HCT116 (cell line): ENCODE data around the gene BEND7. TPM values are rescaled to one million over a fixed set of nuclear protein-coding genes. Genes with fewer than 3 reads are reported as not detected.

ENCODE experiments used
- ATAC-seq: fragments of 200-7000 bp; cut with Tn5 transposase; 2 replicates; pipeline ENCODE4 v1.9.1; 2020; ENCODE audit warnings: mild to moderate bottlenecking, moderate library complexity
- BruUV-seq: library from RNA; stranded (reverse); fragments of 400-500 nt; replicated peaks from 2 replicates; lab custom pipeline; 2021; lab: Mats Ljungman, UMichigan
- CTCF ChIA-PET: fragments of 300-600 bp; sonication (Branson Sonifier 250); formaldehyde crosslinking; loops from one replicate; lab custom pipeline; 2021; ENCODE audit warnings: antibody characterized with exemption; lab: Charles Lee
- POLR2A ChIA-PET: fragments of 300-600, 350-600 bp; sonication (Branson Sonifier 250); formaldehyde crosslinking; loops from one replicate; lab custom pipeline; 2021; ENCODE audit warnings: antibody characterized with exemption; lab: Charles Lee
- RAD21 ChIA-PET, 2 experiments: fragments of 300-600 bp; sonication (Branson Sonifier 250); formaldehyde crosslinking; loops; one replicate each; lab custom pipeline; 2023; ENCODE audit warnings: low total read pairs in 2 of 2; ENCODE audit not compliant: uncharacterized antibody in 2 of 2, unreplicated experiment in 2 of 2, low non-redundant PET in 1 of 2; lab: Charles Lee
- DNase-seq: peaks from one replicate; pipeline ENCODE4 v3.0.0-alpha.2; 2010; ENCODE audit warnings: low read depth, low spot score
- H2AFZ ChIP-seq: fragments of 200-600 bp; shearing (Covaris generic), sonication (generic); 2 replicates; pipeline ENCODE4 v1.6.1; 2017; ENCODE audit warnings: low read depth, mixed run types, mixed read lengths, antibody characterized with exemption, low read length; ENCODE audit not compliant: poor library complexity, severe bottlenecking
- H3K27ac ChIP-seq: 2 replicates; pipeline ENCODE4 v1.5.1; 2012; ENCODE audit warnings: low read depth, low read length
- H3K27me3 ChIP-seq: fragments of 200-600 bp; sonication (generic); 2 replicates; pipeline ENCODE4 v1.6.1; 2016; ENCODE audit warnings: mixed run types, low read length, mixed read lengths; ENCODE audit not compliant: insufficient read depth
- H3K36me3 ChIP-seq, 2 experiments: fragments of 200-500 bp in 1 of 2; fragments of 200-600 bp in 1 of 2; sonication (Bioruptor generic) in 1 of 2; sonication (generic) in 1 of 2; 2 replicates each; pipeline versions ENCODE4 v1.5.1 to v1.6.1; 2014 to 2016; ENCODE audit warnings: low read length in 2 of 2, inconsistent platforms in 1 of 2, mixed read lengths in 1 of 2, mixed run types in 1 of 2; ENCODE audit not compliant: insufficient read depth in 2 of 2, control insufficient read depth in 1 of 2
- H3K4me1 ChIP-seq, 2 experiments: fragments of 200-600 bp in 1 of 2; sonication (generic) in 1 of 2; 2 replicates each; pipeline versions ENCODE4 v1.5.1 to v1.6.1; 2012 to 2017; ENCODE audit warnings: low read length in 2 of 2, inconsistent platforms in 1 of 2, mild to moderate bottlenecking in 1 of 2, mixed read lengths in 1 of 2, mixed run types in 1 of 2, moderate library complexity in 1 of 2; ENCODE audit not compliant: insufficient read depth in 2 of 2, control insufficient read depth in 1 of 2
- H3K4me2 ChIP-seq: fragments of 200-600 bp; sonication (generic); 2 replicates; pipeline ENCODE4 v1.6.1; 2017; ENCODE audit warnings: mixed run types, low read length, mixed read lengths
- H3K4me3 ChIP-seq, 2 experiments: fragments of 200-600 bp in 1 of 2; sonication (generic) in 1 of 2; replicated peaks in 1 of 2; 2 replicates each; pipeline ENCODE4 v1.5.1; 2011 to 2016; ENCODE audit warnings: low read length in 2 of 2, control low read depth in 1 of 2, low read depth in 1 of 2, mild to moderate bottlenecking in 1 of 2, mixed read lengths in 1 of 2, mixed run types in 1 of 2
- H3K79me2 ChIP-seq: fragments of 200-600 bp; sonication (generic); 2 replicates; pipeline ENCODE4 v1.6.1; 2017; ENCODE audit warnings: mild to moderate bottlenecking, mixed run types, low read length, moderate library complexity, mixed read lengths; ENCODE audit not compliant: insufficient read depth
- H3K9ac ChIP-seq: fragments of 200-600 bp; sonication (generic); 2 replicates; pipeline ENCODE4 v1.6.1; 2016; ENCODE audit warnings: low read length, mixed read lengths
- H3K9me2 ChIP-seq: fragments of 200-600 bp; sonication (generic), shearing (Covaris generic); 2 replicates; pipeline ENCODE4 v1.6.1; 2017; ENCODE audit warnings: mixed run types, mild to moderate bottlenecking, moderate library complexity; ENCODE audit not compliant: insufficient read depth
- H3K9me3 ChIP-seq, 2 experiments: fragments of 200-500 bp in 1 of 2; fragments of 200-600 bp in 1 of 2; sonication (Bioruptor generic) in 1 of 2; sonication (generic) in 1 of 2; 2 replicates each; pipeline ENCODE4 v1.6.1; 2014 to 2017; ENCODE audit warnings: low read length in 2 of 2, mixed read lengths in 2 of 2, inconsistent platforms in 1 of 2, low read depth in 1 of 2, mild to moderate bottlenecking in 1 of 2, mixed run types in 1 of 2, moderate library complexity in 1 of 2; ENCODE audit not compliant: control insufficient read depth in 1 of 2, insufficient read depth in 1 of 2
- H4K20me1 ChIP-seq: fragments of 200-600 bp; sonication (generic), shearing (Covaris generic); 2 replicates; pipeline ENCODE4 v1.6.1; 2017; ENCODE audit warnings: mixed run types, mild to moderate bottlenecking, moderate library complexity; ENCODE audit not compliant: insufficient read depth
- CEBPB ChIP-seq: IDR thresholded peaks from 2 replicates; pipeline ENCODE4 v1.6.1; 2012; ENCODE audit warnings: low read depth
- EGR1 ChIP-seq: IDR thresholded peaks from 2 replicates; pipeline ENCODE4 v1.6.1; 2012; ENCODE audit warnings: low read depth
- EZH2phosphoT487 ChIP-seq: fragments of 200-600 bp; IDR thresholded peaks from 2 replicates; pipeline ENCODE4 v1.6.1; 2018; ENCODE audit warnings: antibody characterized with exemption, borderline replicate concordance
- FOSL1 ChIP-seq: IDR thresholded peaks from 2 replicates; pipeline ENCODE4 v1.6.1; 2012; ENCODE audit warnings: low read depth
- POLR2A ChIP-seq: IDR thresholded peaks from 2 replicates; pipeline ENCODE4 v1.7.0; 2011; ENCODE audit warnings: borderline replicate concordance; ENCODE audit not compliant: insufficient read depth, insufficient read length; ENCODE audit errors: extremely low read depth
- POLR2AphosphoS5 ChIP-seq: IDR thresholded peaks from 2 replicates; pipeline ENCODE4 v1.6.1; 2011; ENCODE audit warnings: mild to moderate bottlenecking, low read depth, low read length, moderate library complexity
- REST ChIP-seq: IDR thresholded peaks from 2 replicates; pipeline ENCODE4 v1.6.1; 2012; ENCODE audit warnings: low read depth
- TCF7L2 ChIP-seq: IDR thresholded peaks from 2 replicates; pipeline ENCODE4 v1.7.0; 2011; ENCODE audit warnings: borderline replicate concordance, inconsistent platforms; ENCODE audit not compliant: insufficient read depth, insufficient read length; ENCODE audit errors: extremely low read depth
- ZBTB33 ChIP-seq: IDR thresholded peaks from 2 replicates; pipeline ENCODE4 v1.6.1; 2011; ENCODE audit warnings: mild to moderate bottlenecking, low read length, moderate library complexity; ENCODE audit not compliant: insufficient replicate concordance; ENCODE audit errors: extremely low read depth
- intact Hi-C: fragments of 100-400 bp; cut with micrococcal nuclease; formaldehyde crosslinking; loops from 2 replicates; pipeline ENCODE4 v1.10.0; 2022
- total RNA-seq: library from RNA; stranded (reverse); gene quantifications from one replicate; pipeline ENCODE4 v1.2.1, GENCODE V29; 2021; ENCODE audit not compliant: unreplicated experiment

Gene BEND7
- total RNA-seq, 1 experiment from 2014 or later = 13.8 TPM

DNA sequence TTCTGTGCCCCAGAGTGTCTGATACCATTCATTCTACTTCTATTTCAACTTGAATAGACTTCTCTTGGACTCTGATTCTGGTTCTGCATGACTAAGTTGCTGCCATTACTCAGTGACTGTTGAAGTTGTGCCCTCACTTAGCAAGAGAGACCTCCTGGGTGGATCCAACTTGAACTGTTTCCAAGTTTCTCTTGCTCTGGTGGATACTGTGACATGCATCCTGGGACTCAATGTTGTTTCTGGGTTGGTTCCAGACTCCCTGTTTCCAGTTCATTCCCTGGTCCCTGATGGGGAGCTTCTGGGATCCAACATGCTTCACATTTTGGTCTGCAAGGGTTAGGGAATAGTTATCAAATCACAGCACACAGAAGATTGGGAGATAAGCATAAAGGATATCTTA, 31.8 kb upstream of the BEND7 start:
- no peak for DNase-seq
- H3K4me3 ChIP-seq = no peak overlapping the region
- POLR2A ChIA-PET = no interaction called here
- H3K36me3 ChIP-seq = no peaks in the 10 kb centered on the region
- no peak overlapping the region for H2AFZ ChIP-seq
- no peak overlapping the region for H3K4me2 ChIP-seq
- H3K9me3 ChIP-seq = no peaks in the 10 kb centered on the region; a peak in 1 of 4 replicates
- H3K27me3 ChIP-seq = no peaks in the 10 kb centered on the region
- no peaks in the 10 kb centered on the region for H3K79me2 ChIP-seq
- TF ChIP-seq EZH2phosphoT487 (no peak), FOSL1 (no peak), POLR2AphosphoS5 (no peak), EGR1 (no peak), TCF7L2 (no peak), CEBPB (no peak), ZBTB33 (no peak), POLR2A (no peak), REST (no peak)
- TF ChIP-seq, all 23 proteins: peak for 0
- ChIA-PET RAD21 (no interaction called here), CTCF (no interaction called here)
- intact Hi-C loops = no loop called here
- H3K4me1 ChIP-seq = no peaks in the 10 kb centered on the region
- no peak overlapping the region for H3K27ac ChIP-seq
- no TSS peak for BruUV-seq
- ATAC-seq = no peak
- H4K20me1 ChIP-seq = no peaks in the 10 kb centered on the region
- H3K9me2 ChIP-seq = no peaks in the 10 kb centered on the region
- no peak overlapping the region for H3K9ac ChIP-seq
